RPMI8226 (cell line): ENCODE data around the gene VPS45.
"Not testable (repeated sequence)": the region's sequence is repeated elsewhere in the genome, so short reads cannot be mapped to it uniquely, and the experiment has no call there.

ENCODE experiments used
- DNase-seq: peaks from one replicate; pipeline ENCODE4 v3.0.0-alpha.2; 2015

Gene VPS45

GRCh38 chr1:150135400-150135799, 67.8 kb downstream of the VPS45 start:
- not testable (repeated sequence) for DNase-seq

GRCh38 chr1:150138044-150138443, 70.5 kb downstream of the VPS45 start:
- DNase-seq, result no peak

GRCh38 chr1:150141452-150141851, 73.9 kb downstream of the VPS45 start:
- DNase-seq, result no peak

GRCh38 chr1:150142083-150142482, 74.5 kb downstream of the VPS45 start:
- no peak for DNase-seq

GRCh38 chr1:150144606-150145005, 77.0 kb downstream of the VPS45 start:
- DNase-seq, result no peak

GRCh38 chr1:150146016-150146415, 78.4 kb downstream of the VPS45 start:
- DNase-seq, result not testable (repeated sequence)

- DNase-seq, result no peak
These were observed 79.4 kb downstream of the VPS45 start for GRCh38 chr1:150146849-150147542.

- DNase-seq, result no peak
These were observed 81.3 kb downstream of the VPS45 start for GRCh38 chr1:150148837-150149270.

- peak; percentile 79 for DNase-seq
These were observed 81.9 kb downstream of the VPS45 start, which contains the start of gene PLEKHO1 for GRCh38 chr1:150149271-150150132. Gene PLEKHO1, plus strand, starts transcription at chr1:150149916. Its CDS starts 342 bp downstream, at chr1:150150258.

GRCh38 chr1:150150133-150151021, 82.8 kb downstream of the VPS45 start:
- no peak for DNase-seq

GRCh38 chr1:150151291-150152181, 84.0 kb downstream of the VPS45 start:
- no peak for DNase-seq

- DNase-seq, result no peak
These were observed 84.6 kb downstream of the VPS45 start for GRCh38 chr1:150152182-150152536.

- DNase-seq, result no peak
These were observed 85.3 kb downstream of the VPS45 start for GRCh38 chr1:150152772-150153456.

- no peak for DNase-seq
These were observed 86.6 kb downstream of the VPS45 start for GRCh38 chr1:150154143-150154542.

- no peak for DNase-seq
These were observed 88.0 kb downstream of the VPS45 start for GRCh38 chr1:150155413-150156071.

- no peak for DNase-seq
These were observed 89.5 kb downstream of the VPS45 start for GRCh38 chr1:150156868-150157603.

GRCh38 chr1:150159550-150159949, 92.0 kb downstream of the VPS45 start:
- DNase-seq, result no peak

- DNase-seq, result peak; percentile 42
These were observed 93.5 kb downstream of the VPS45 start for GRCh38 chr1:150160964-150161621.
